SH-SY5Y (cell line): ENCODE data around the gene ADPRHL1.

Experiments used
- GATA2 ChIP-seq: IDR thresholded peaks from 2 replicates; pipeline ENCODE4 v1.6.1; 2011; ENCODE audit warnings: mild to moderate bottlenecking, low read depth, low read length
- GATA3 ChIP-seq: IDR thresholded peaks from 2 replicates; pipeline ENCODE4 v1.6.1; 2011; ENCODE audit warnings: low read depth, mild to moderate bottlenecking, low read length, moderate library complexity

- TF ChIP-seq GATA2 = no peak
- TF ChIP-seq GATA3 = no peak
Measured at GRCh38 chr13:113408562-113408961, 44.7 kb downstream of the ADPRHL1 start.
